Measurements from ENCODE around the gene TSPEAR.
"Not testable (repeated sequence)": the region's sequence is repeated elsewhere in the genome, so short reads cannot be mapped to it uniquely, and the experiment has no call there.

The TSPEAR gene

DNA sequence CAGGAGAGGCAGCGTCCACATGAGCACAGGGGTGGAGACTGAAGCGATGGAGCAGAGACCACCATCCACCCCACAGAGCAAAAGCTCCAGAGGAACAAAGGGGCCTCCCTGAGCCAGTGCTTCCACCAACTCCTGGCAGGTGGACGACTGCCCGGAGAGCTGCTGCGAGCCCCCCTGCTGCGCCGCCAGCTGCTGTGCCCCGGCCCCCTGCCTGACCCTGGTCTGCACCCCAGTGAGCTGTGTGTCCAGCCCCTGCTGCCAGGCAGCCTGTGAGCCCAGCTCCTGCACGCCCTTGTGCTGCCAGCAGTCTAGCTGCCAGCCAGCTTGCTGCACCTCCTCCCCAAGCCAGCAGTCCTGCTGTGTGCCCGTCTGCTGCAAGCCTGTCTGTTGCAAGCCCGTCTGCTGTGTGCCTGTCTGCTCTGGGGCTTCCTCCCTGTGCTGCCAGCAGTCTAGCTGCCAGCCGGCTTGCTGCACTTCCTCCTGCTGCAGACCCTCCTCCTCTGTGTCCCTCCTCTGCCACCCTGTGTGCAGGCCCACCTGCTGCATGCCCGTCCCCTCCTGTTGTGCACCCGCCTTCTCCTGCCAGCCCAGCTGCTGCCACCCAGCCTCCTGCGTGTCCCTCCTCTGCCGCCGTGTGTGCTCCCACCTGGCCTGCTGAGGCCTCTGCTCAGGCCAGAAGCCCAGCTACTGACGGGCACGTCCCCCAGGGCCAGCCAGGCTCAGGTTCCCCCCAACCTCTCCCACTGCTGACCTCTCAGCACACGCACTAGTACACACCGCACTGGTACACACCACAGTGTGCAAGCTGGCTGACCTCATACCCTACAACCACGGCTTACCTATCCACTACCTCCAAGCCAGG is 9.0 kb downstream of the TSPEAR start:
- no peak for DNase-seq (ENCODE audit: low spot score)

DNA sequence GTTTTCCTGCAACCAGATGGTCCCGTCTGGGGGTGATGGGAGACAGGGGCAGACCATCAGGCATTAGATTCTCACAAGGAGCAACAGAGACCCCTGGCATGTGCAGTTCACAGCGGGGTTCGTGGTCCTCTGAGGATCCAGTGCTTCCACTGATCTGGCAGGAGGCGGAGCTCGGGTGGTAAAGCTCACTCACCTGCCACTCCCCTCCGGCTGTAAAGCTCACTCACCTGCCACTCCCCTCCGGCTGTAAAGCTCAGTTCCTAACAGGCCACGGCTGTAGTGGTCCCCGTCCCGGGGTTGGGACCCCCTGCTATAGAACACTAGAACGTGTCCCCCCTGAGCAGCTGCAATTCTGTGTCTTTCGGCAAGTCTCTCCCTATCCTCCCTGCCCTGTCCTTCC is 9.8 kb downstream of the TSPEAR start:
- DNase-seq (ENCODE audit: low spot score): no peak

DNA sequence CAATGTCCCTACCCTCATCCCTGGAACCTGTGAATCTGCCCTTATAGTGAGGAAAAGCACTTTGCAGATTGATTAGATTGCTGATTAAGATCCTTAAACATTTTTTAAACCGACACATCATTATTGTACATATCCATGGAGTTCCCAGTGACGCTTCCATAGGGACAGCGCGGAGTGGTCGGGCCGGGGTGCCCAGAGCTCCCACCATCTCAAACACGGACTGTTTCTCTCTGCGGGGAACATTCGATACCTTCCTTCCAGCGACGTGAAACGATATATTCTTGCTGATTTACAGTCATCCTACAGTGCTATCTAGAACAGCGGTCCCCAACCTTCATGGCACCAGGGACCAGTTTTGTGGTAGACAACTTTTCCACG is 10.4 kb downstream of the TSPEAR start:
- no peak for DNase-seq (ENCODE audit: low spot score)

DNA sequence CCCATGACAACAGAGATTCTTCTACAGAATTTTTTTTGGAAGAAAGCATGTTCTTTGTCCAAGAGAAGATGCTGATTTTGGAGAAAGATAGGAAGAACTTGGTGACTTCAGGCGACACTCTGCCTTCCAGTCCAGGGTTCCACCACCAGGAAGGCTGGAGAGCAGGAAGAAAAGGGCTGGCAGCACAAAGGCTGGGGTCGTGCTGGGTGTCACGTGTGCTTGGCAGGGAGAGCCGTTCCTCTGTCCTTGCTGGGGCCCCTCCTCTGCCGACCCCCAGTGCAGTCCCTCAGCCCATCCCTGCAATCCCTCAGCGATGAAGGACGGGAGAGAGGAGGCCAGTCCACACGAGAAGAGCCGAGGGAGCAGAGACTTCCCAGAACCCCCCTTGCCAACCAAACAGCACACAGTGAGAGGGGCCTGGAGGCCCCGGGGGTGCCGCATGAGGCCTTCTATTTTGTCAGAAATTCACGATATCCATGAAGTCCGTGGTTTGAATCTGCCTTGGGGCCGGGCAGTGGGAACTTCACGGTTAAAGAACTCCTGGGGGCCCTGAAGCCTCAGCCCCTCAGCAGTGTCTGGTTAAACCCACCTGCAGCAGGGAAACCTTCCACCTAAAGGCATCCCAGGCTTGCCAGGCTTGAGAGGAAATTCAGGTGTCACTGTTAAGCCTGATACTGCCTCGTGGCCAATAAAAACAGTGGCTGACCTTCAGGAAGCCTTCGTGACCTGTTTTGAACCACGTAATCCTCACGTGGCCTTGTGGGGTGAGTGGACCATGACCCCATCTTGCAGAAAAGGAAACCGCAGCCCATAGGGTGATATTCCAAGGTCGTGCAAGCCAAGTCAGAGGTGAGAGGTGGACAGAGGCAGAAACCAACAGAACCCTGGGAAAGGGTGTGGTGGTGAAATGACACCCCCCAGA is 11.0 kb downstream of the TSPEAR start:
- no peak for DNase-seq (ENCODE audit: low spot score)

DNA sequence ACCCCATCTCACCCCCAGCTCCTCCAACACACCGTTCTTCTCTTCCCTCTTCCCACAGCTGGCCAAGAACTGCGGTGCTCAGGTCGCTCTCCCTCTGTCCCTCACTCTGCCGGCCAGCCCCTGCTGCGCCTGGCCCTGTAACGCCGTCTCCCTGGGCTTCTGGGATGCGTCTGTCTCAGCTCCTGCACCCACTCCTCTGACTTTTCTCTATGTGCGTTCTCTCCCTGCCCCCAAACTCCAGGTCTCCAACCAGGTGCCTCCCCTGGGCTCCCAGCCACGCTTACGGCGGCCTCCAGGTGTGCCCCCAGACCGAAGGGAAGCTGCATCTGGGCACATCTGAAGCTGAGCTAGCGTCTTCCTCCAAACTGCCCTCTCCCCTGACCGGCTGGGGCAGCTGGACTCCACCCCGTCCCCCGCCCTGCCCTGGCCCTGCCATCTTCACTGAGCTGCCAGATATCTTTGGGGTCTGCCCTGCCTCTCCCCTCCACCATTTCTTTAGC is 11.8 kb downstream of the TSPEAR start:
- DNase-seq (ENCODE audit: low spot score): no peak

GRCh38 chr21:44697811-44698734 is 13.3 kb downstream of the TSPEAR start:
- no peak for DNase-seq (ENCODE audit: low spot score)

DNA sequence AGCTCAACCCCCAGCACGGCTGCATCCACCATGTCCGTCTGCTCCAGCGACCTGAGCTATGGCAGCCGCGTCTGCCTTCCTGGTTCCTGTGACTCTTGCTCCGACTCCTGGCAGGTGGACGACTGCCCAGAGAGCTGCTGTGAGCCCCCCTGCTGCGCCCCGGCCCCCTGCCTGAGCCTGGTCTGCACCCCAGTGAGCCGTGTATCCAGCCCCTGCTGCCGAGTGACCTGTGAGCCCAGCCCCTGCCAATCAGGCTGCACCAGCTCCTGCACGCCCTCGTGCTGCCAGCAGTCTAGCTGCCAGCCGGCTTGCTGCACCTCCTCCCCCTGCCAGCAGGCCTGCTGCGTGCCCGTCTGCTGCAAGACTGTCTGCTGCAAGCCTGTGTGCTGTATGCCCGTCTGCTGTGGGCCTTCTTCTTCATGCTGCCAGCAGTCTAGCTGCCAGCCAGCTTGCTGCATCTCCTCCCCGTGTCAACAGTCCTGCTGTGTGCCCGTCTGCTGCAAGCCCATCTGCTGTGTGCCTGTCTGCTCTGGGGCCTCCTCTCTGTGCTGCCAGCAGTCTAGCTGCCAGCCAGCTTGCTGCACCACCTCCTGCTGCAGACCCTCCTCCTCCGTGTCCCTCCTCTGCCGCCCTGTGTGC is 14.1 kb downstream of the TSPEAR start, which contains the start of gene KRTAP10-12:
KRTAP10-12 (plus strand) TSS at position 1 of the 639 bp plus-strand sequence; CDS start at position 31, 30 bp downstream.
- DNase-seq (ENCODE audit: low spot score): not testable (repeated sequence)

DNA sequence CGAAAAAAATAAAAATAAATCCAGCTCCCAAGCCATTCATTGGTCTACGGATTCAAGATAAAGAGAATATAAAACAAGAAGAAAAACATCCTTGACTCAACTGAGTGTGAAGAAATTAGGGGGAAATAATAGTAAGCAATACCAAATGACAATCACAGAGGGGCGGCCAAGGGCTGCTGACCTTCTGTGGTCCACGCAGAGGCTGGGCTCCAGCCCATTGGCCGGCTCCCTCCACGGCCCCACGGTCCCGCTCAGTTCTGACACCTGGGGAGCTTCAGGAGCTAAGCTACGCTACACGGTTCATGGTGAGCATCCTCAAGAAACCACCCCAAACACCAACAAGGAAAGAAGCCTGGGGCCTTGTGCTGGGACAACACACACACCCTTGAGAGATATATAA is 14.8 kb downstream of the TSPEAR start:
- no peak for DNase-seq (ENCODE audit: low spot score)

DNA sequence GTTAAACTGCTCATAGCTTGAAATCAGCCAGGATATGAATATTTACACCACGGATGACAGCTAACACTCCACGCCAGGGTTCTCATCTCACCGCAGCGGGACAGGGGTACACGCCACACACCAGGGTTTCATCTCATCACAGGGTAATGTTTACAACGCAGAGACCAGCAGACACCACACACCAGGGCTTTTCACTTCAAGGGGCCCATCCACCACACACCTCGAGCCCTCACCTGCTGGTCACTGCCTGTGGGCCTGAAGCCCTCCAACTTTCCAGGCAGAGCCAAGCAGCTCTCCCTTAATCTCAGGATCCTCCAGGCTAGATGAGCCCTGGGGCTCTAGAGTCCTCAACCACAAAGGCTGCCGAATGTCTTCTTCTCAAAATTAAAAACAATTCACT is 15.7 kb downstream of the TSPEAR start:
- DNase-seq (ENCODE audit: low spot score): no peak

DNA sequence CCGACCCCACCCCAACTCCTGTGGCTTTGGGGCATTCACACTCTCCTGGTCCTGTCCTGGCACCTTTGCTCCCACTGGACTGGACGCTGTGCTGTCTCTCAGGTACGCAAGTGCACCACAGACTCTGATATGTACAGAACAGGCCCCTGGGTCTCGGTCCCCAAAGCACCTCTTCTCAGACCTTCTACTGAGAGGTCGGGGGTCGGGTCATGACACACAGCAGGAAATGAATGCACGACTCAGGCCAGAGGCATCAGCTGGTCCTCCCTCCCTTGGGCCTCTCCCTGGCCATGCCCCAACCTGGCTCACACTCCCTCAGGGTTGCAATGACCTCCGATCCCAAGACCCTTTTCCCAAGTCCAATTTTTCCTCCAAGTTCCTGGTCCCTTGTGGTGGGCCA is 16.2 kb downstream of the TSPEAR start:
- DNase-seq (ENCODE audit: low spot score): no peak

DNA sequence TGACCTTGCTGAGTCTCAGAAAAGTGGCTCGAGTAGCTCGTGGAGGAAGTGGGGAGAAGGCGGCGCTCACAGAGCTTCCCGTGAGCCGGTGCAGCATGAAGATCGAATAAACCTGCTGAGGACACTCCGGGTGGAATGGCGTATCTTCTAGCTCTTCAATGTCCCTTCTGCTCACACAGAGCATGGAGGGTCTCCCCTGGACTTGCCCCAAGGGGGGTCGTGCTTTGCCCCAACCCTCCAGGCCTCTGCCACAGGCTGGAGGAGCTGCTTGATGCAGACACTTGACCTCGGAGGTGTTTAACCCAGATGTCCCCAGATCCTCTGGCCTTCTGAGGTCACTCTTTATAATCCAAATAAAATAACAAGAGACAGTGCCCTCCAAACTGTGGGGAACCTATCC is 16.6 kb downstream of the TSPEAR start:
- DNase-seq (ENCODE audit: low spot score): no peak

- no peak for DNase-seq (ENCODE audit: low spot score)
Measured at GRCh38 chr21:44692798-44693512, 18.4 kb downstream of the TSPEAR start.

DNA sequence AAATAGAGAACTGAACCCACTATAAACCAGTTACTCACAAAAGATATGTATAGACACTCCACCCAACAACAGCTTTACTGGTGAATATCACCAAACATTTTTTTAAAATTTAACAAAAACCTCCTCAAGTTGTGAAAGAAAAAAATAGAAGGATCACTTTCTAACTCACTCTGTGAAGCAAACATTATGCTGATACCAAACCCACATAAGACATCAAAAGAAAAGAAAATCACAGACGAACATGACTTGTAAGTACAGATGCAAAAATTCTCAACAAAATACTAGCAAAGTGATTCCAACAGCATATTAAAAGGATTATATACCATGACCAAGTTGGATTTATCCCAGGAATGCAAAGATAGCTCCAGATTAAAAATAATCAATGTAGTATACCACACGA is 19.7 kb downstream of the TSPEAR start:
- DNase-seq (ENCODE audit: low spot score): no peak

DNA sequence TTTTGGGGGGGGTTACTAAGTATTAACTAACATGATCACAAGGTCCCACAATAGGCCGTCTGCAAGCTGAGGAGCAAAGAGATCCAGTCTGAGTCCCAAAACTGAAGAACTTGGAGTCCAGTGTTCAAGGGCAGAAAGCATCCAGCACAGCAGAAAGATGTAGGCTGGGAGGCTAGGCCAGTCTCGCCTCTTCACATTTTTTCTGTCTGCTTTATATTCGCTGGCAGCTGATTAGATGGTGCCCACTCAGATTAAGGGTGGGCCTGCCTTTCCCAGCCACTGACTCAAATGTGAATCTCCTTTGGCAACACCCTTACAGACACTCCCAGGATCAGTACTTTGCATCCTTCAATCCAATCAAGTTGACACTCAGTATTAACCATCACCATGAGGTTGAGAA is 21.6 kb downstream of the TSPEAR start:
- DNase-seq (ENCODE audit: low spot score): not testable (repeated sequence)

- DNase-seq (ENCODE audit: low spot score): no peak
Measured at GRCh38 chr21:44687671-44688070, 23.7 kb downstream of the TSPEAR start.

GRCh38 chr21:44686843-44687561 is 24.4 kb downstream of the TSPEAR start:
- DNase-seq (ENCODE audit: low spot score): no peak

GRCh38 chr21:44686000-44686781 is 25.2 kb downstream of the TSPEAR start:
- no peak for DNase-seq (ENCODE audit: low spot score)

GRCh38 chr21:44685050-44685449 is 26.3 kb downstream of the TSPEAR start:
- DNase-seq (ENCODE audit: low spot score): not testable (repeated sequence)

- no peak for DNase-seq (ENCODE audit: low spot score)
Measured at GRCh38 chr21:44684483-44684882, 26.9 kb downstream of the TSPEAR start.

All from Ammon's horn (tissue), 1 donor.